BJ (cell line): ENCODE measurements around the gene TSTD2. TPM values are rescaled to one million over a fixed set of nuclear protein-coding genes. Genes with fewer than 3 reads are reported as not detected.
"Not testable (repeated sequence)": the region's sequence is repeated elsewhere in the genome, so short reads cannot be mapped to it uniquely, and the experiment has no call there.

Experiments
- CTCF ChIA-PET: fragments of 350-600 bp; formaldehyde crosslinking; extraction: SDS; loops from one replicate; lab custom pipeline; 2021; ENCODE audit warnings: antibody characterized with exemption, inconsistent platforms; lab: Yijun Ruan, JAX
- POLR2A ChIA-PET: fragments of 300-600 bp; sonication (Branson Sonifier 250); formaldehyde crosslinking; extraction: SDS; loops from one replicate; lab custom pipeline; 2021; ENCODE audit warnings: antibody characterized with exemption; lab: Charles Lee
- DNase-seq: peaks from one replicate; pipeline ENCODE4 v3.0.0-alpha.2; 2011; ENCODE audit warnings: low read depth
- H3K27me3 ChIP-seq: 2 replicates; pipeline ENCODE4 v1.6.0; 2011; ENCODE audit warnings: low read length; ENCODE audit not compliant: control insufficient read depth, insufficient read depth
- H3K36me3 ChIP-seq: 2 replicates; pipeline ENCODE4 v1.5.1; 2011; ENCODE audit warnings: low read length; ENCODE audit not compliant: control insufficient read depth, insufficient read depth
- H3K4me3 ChIP-seq: 2 replicates; pipeline ENCODE4 v1.5.1; 2011; ENCODE audit warnings: low read depth, mild to moderate bottlenecking, control low read depth, low read length
- polyA plus RNA-seq: library from polyadenylated mRNA; depleted of rRNA; stranded (reverse); fragments of >200 nt; gene quantifications from 2 replicates; pipeline ENCODE4 v1.2.3, GENCODE V29; 2011
- TF ChIP-seq, protein P1 (sequence below): IDR thresholded peaks from 2 replicates; pipeline ENCODE4 v1.5.1; 2011; ENCODE audit warnings: low read depth, mild to moderate bottlenecking, control low read depth, inconsistent platforms, low read length, moderate library complexity; ENCODE audit not compliant: insufficient read depth

Gene TSTD2
- polyA plus RNA-seq, 1 experiment, result 15.4 TPM

- H3K4me3 ChIP-seq, result no peak overlapping the region
- DNase-seq, result no peak
- H3K27me3 ChIP-seq, result 0 out of 2 replicates have a peak, but pooled peaks cover 2% of the 10 kb centered on the region
- ChIA-PET POLR2A (no interaction called here), CTCF (no interaction called here)
- no peaks in the 10 kb centered on the region for H3K36me3 ChIP-seq
- TF ChIP-seq, protein P1, sequence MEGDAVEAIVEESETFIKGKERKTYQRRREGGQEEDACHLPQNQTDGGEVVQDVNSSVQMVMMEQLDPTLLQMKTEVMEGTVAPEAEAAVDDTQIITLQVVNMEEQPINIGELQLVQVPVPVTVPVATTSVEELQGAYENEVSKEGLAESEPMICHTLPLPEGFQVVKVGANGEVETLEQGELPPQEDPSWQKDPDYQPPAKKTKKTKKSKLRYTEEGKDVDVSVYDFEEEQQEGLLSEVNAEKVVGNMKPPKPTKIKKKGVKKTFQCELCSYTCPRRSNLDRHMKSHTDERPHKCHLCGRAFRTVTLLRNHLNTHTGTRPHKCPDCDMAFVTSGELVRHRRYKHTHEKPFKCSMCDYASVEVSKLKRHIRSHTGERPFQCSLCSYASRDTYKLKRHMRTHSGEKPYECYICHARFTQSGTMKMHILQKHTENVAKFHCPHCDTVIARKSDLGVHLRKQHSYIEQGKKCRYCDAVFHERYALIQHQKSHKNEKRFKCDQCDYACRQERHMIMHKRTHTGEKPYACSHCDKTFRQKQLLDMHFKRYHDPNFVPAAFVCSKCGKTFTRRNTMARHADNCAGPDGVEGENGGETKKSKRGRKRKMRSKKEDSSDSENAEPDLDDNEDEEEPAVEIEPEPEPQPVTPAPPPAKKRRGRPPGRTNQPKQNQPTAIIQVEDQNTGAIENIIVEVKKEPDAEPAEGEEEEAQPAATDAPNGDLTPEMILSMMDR, result no peak
Measured at GRCh38 chr9:97579914-97580313, 53.3 kb downstream of the TSTD2 start.

DNA sequence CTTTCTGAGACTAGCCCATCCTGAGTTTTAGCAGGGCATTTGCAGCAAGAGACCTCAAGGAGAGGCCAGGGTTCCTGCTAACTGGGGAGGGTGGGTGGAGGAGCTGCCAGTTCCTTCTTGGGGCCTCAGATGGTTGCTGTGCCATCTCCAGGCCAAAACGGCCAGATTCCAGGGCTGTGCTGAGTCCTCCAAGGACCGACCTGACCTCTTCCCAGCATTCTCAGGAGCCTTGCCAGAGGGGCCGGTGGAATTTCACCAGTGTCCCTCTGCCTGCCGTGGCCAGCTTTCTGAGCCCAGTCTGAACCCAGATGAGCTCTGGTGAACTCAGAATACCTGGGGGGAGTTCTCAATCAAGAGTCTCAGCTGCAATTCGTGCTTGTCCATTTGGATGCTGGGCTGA lies 54.3 kb downstream of the TSTD2 start:
- CTCF ChIA-PET, result interaction anchor here (1.0 to 1.1 kb wide), 3 partner anchors 20 to 111 kb away, joined by 3 to 6 read pairs (median 4); no protein-coding TSS in a partner anchor
- Histone ChIP-seq H3K27me3 (0 out of 2 replicates have a peak, but pooled peaks cover 2% of the 10 kb centered on the region), H3K4me3 (no peak overlapping the region), H3K36me3 (no peaks in the 10 kb centered on the region)
- TF ChIP-seq, protein P1, result no peak
- DNase-seq, result no peak
- POLR2A ChIA-PET, result no interaction called here

- ChIA-PET CTCF (no interaction called here), POLR2A (no interaction called here)
- TF ChIP-seq, protein P1, result no peak
- DNase-seq, result no peak
- 0 out of 2 replicates have a peak, but pooled peaks cover 2% of the 10 kb centered on the region for H3K27me3 ChIP-seq
- H3K4me3 ChIP-seq, result no peak overlapping the region
- no peaks in the 10 kb centered on the region for H3K36me3 ChIP-seq
Measured at GRCh38 chr9:97577051-97577450, 56.1 kb downstream of the TSTD2 start.

DNA sequence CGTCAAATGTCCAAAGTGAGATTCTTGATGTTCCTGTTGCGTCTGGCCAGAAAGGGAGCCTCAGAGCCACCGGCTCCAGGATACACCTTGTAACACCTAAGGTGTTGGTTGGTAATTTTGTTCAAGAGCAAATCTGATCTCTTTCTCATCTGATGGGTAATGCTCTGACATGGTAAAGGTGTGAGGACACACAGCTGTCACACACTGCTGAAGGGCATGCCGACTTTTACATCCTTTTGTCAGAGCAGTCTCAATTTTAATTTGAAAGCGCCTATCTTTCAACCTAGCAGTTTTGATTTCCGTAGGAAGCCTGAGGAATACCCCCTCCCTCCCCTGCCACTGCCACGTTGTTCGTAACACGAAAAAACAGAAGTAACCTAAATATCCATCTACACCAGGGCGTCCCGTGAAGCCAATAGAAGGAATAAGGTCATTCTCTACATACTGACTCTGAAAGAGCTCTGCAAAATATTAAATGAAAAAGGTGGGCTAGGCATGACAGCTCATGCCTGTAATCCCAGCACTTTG lies 57.4 kb downstream of the TSTD2 start:
- Histone ChIP-seq H3K4me3 (no peak overlapping the region), H3K36me3 (no peaks in the 10 kb centered on the region), H3K27me3 (0 out of 2 replicates have a peak, but pooled peaks cover 2% of the 10 kb centered on the region)
- ChIA-PET CTCF (interaction anchor here (1.0 to 1.4 kb wide), 2 partner anchors 23 to 106 kb away, joined by 3 to 5 read pairs; no protein-coding TSS in a partner anchor), POLR2A (no interaction called here)
- no peak for DNase-seq
- TF ChIP-seq, protein P1, result no peak

DNA sequence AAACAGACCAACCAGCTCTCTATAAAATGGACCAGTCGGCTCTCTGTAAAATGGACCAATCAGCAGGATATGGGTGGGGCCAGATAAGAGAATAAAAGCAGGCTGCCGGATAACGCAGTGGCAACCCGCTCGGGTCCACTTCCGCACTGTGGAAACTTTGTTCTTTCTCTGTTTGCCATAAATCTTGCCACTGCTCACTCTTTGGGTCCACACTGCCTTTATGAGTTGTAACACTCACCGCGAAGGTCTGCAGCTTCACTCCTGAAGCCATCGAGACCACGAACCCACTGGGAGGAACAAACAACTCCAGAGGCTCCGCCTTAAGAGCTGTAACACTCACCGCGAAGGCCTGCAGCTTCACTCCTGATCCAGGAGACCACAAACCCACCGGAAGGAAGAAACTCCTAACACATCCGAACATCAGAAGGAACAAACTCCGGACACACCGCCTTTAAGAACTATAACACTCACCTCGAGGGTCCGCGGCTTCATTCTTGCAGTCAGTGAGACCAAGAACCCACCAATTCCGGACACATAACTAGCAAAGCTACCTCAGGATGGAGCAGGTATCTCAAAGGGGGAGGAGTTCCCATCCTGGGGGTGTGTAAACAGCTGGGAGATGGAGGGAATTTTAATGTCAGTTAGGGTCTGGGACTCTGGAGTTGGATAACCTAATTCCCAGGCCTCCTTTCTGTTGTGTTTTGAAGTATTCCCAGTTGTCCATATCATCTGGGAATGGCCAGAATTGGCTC lies 58.1 kb downstream of the TSTD2 start:
- H3K27me3 ChIP-seq, DNase-seq, POLR2A ChIA-PET, H3K36me3 ChIP-seq, H3K4me3 ChIP-seq: not testable (repeated sequence)
- CTCF ChIA-PET, result interaction anchor here (1.4 kb wide), 1 partner anchor 23 kb away, joined by 5 read pairs; no protein-coding TSS in a partner anchor

DNA sequence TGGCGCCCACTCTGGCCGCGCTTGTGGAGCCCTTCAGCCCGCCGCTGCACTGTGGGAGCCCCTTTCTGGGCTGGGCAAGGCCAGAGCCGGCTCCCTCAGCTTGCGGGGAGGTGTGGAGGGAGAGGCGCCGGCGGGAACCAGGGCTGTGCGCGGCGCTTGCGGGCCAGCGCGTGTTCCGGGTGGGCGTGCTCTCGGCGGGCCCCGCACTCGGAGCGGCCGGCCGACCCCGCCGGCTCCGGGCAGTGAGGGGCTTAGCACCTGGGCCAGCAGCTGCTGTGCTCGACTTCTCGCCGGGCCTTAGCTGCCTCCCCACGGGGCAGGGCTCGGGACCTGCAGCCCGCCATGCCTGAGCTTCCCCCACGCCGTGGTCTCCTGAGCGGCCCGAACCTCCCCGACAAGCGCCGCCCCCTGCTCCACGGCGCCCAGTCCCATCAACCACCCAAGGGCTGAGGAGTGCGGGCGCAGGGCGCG lies 59.0 kb downstream of the TSTD2 start:
- H3K27me3 ChIP-seq, H3K4me3 ChIP-seq, DNase-seq, POLR2A ChIA-PET, H3K36me3 ChIP-seq, CTCF ChIA-PET: not testable (repeated sequence)
